A549 treated with GW870086 at 1 μM for 4 hours (cell line): ENCODE data around the gene PSMD6. TPM values are rescaled to one million over a fixed set of nuclear protein-coding genes. Genes with fewer than 3 reads are reported as not detected.

Experiments used
- total RNA-seq: library from RNA; stranded (reverse); fragments of 200-300 nt; extraction: Qiagen RNA extraction; gene quantifications from 5 replicates; pipeline ENCODE4 v1.2.3, GENCODE V29; 2022; ENCODE audit warnings: low read depth

PSMD6 gene
- total RNA-seq = 74.2 to 85.1 TPM (median 78.8 TPM) in 5 replicates

DNA sequence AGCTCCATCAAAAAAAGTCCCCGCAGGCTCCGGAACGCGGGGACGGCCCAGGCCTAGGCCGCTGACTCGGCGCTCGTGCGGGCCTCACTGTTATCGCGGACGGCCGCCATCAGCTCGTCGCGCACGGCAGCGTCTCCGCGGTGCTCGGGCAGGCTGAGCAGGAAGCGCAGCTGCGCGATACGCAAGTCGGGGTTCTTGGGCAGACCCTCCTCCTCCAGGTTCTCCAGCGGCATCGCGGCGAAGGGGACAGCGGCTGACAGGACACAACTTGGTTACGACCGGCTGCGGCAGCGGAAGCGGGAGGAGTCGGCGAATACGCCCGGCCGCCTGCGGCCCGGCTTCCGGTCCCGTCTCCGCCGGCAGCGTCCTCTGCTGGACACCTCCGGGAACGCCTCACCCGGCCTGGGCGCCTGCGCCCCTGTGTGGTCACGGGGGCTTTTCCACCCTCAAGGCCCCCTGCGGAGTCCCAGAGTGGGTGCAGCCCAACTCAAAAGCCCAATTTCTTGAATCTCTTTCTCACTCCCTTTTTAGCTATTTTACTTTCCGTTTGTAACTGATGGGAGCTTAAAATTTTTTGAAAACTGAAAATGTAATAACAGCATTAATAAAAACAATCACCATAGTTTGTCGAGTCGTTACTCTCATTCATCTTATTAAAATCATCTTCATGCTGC, at the start of gene PSMD6:
TSS of gene PSMD6 (minus strand) at position 308 of the 674 bp plus-strand sequence. CDS start at position 233, 75 bp downstream.

Other genes starting within 250 kb of the PSMD6 start
- not detected in 5 replicates for gene C3orf49, start 204.2 kb downstream of the PSMD6 start, total RNA-seq
- 61.0 to 69.9 TPM (median 62.4 TPM) in 5 replicates for gene THOC7, start 159.7 kb downstream of the PSMD6 start, total RNA-seq
- 2.1 to 5.7 TPM (median 3.8 TPM) in 5 replicates for gene ATXN7, start 159.6 kb downstream of the PSMD6 start, total RNA-seq
- gene SCAANT1, start 111.1 kb downstream of the PSMD6 start, total RNA-seq = not detected in 5 replicates
- 2.2 to 2.9 TPM (median 2.4 TPM) in 5 replicates for gene PRICKLE2, start 202.0 kb upstream of the PSMD6 start, total RNA-seq